ENCODE data around the gene TINAGL1.
A peak's percentile ranks its signal among the peaks of the same experiment; 100 is the strongest.
"Not testable (repeated sequence)": the region's sequence is repeated elsewhere in the genome, so short reads cannot be mapped to it uniquely, and the experiment has no call there.

Gene TINAGL1

DNA sequence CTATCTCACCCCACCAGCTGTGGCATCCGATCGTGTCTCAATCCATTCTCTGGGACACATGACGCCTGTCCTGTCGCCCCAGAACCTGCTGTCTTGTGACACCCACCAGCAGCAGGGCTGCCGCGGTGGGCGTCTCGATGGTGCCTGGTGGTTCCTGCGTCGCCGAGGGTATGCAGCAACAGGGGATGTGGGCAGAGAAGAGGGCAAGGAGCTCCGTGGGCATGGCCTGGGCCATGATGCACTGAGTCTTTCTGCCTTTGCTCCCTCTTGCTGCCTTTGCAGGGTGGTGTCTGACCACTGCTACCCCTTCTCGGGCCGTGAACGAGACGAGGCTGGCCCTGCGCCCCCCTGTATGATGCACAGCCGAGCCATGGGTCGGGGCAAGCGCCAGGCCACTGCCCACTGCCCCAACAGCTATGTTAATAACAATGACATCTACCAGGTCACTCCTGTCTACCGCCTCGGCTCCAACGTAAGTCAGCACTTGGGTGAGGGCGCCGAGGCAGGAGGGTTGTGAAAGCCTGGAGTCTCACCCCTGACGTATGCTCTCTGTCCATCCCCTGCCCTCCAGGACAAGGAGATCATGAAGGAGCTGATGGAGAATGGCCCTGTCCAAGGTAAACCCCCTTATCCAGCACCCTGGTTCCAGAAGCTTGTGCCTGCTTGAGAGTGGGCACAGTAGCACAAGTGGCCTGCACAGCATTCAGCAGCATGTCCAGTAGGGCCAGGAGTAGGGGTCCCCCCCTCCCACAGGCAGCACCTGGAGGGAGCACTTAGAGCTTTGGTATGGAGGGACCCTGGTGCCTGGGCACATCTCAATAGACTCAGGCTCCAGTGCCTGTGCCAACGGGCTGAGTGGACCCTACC is 8.8 kb downstream of the TINAGL1 start:
- no peak for DNase-seq (ENCODE audit: low read depth)
- no peak overlapping the region for H3K4me3 ChIP-seq (ENCODE audit: low read depth, low read length)
- TF ChIP-seq, protein P1, sequence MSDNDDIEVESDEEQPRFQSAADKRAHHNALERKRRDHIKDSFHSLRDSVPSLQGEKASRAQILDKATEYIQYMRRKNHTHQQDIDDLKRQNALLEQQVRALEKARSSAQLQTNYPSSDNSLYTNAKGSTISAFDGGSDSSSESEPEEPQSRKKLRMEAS (IDR thresholded peaks at IDR 0.05; ENCODE audit: low read depth, low read length) = no peak
- TF ChIP-seq MYC (IDR thresholded peaks at IDR 0.05; ENCODE audit: low read depth, low read length) (no peak), POLR2A (IDR thresholded peaks at IDR 0.05; ENCODE audit: extremely low read depth, insufficient read length) (no peak)
- TF ChIP-seq, protein P2, sequence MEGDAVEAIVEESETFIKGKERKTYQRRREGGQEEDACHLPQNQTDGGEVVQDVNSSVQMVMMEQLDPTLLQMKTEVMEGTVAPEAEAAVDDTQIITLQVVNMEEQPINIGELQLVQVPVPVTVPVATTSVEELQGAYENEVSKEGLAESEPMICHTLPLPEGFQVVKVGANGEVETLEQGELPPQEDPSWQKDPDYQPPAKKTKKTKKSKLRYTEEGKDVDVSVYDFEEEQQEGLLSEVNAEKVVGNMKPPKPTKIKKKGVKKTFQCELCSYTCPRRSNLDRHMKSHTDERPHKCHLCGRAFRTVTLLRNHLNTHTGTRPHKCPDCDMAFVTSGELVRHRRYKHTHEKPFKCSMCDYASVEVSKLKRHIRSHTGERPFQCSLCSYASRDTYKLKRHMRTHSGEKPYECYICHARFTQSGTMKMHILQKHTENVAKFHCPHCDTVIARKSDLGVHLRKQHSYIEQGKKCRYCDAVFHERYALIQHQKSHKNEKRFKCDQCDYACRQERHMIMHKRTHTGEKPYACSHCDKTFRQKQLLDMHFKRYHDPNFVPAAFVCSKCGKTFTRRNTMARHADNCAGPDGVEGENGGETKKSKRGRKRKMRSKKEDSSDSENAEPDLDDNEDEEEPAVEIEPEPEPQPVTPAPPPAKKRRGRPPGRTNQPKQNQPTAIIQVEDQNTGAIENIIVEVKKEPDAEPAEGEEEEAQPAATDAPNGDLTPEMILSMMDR (IDR thresholded peaks at IDR 0.05; ENCODE audit: low read depth, low read length) = no peak

DNA sequence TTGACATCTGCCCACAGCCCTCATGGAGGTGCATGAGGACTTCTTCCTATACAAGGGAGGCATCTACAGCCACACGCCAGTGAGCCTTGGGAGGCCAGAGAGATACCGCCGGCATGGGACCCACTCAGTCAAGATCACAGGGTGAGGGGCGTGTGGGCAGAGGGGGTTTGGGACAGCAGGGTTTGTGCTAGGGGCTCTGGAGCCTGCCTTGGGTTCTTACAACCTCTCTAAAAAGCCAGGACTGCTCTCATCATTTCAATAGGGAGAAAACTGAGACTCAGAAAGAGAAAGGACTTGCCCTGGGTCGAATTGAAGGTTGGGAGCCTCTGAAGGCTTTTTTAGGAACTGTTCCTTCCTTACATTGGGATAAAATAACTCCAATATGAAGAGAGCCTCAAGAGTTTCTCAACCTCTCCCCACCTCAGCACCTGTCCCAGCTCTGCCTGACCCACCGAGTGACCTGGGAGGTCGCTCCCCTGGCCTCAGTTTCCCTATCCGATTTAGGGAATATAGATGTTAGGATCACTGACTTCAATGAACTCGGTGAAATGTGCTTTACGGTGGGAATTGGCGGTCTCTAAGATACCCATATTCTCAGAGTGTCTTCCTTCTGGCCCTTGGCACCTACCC is 9.5 kb downstream of the TINAGL1 start:
- TF ChIP-seq MYC (IDR thresholded peaks at IDR 0.05; ENCODE audit: low read depth, low read length) (no peak), POLR2A (IDR thresholded peaks at IDR 0.05; ENCODE audit: extremely low read depth, insufficient read length) (no peak)
- TF ChIP-seq, protein P2 (IDR thresholded peaks at IDR 0.05; ENCODE audit: low read depth, low read length) = no peak
- TF ChIP-seq, protein P1 (IDR thresholded peaks at IDR 0.05; ENCODE audit: low read depth, low read length) = no peak
- no peak overlapping the region for H3K4me3 ChIP-seq (ENCODE audit: low read depth, low read length)
- DNase-seq (ENCODE audit: low read depth) = no peak

DNA sequence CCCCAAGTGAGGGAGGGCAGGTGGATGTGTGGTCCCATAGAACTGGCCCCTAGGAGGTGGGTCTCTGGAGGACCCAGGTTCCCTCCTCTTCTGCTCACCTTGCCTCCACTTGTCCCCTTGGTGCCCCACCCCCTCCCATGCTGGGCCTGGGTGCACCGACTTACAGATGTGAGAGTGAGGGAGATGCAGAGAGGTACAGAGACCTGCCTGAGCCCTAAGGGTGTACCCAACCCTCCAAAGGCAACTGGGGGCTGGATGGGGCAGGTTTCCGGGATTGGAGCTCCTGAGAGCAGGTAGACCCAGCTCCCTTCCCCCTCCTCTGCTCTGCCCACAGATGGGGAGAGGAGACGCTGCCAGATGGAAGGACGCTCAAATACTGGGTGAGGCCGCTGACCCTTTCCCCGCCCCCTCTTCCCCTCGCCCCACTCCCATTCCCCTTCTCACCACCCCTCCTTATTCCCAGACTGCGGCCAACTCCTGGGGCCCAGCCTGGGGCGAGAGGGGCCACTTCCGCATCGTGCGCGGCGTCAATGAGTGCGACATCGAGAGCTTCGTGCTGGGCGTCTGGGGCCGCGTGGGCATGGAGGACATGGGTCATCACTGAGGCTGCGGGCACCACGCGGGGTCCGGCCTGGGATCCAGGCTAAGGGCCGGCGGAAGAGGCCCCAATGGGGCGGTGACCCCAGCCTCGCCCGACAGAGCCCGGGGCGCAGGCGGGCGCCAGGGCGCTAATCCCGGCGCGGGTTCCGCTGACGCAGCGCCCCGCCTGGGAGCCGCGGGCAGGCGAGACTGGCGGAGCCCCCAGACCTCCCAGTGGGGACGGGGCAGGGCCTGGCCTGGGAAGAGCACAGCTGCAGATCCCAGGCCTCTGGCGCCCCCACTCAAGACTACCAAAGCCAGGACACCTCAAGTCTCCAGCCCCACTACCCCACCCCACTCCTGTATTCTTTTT is 10.3 kb downstream of the TINAGL1 start:
- DNase-seq (ENCODE audit: low read depth) = no peak
- TF ChIP-seq, protein P1 (IDR thresholded peaks at IDR 0.05; ENCODE audit: low read depth, low read length) = no peak
- no peak for TF ChIP-seq MYC (IDR thresholded peaks at IDR 0.05; ENCODE audit: low read depth, low read length)
- no peak for TF ChIP-seq POLR2A (IDR thresholded peaks at IDR 0.05; ENCODE audit: extremely low read depth, insufficient read length)
- TF ChIP-seq, protein P2 (IDR thresholded peaks at IDR 0.05; ENCODE audit: low read depth, low read length) = no peak
- H3K4me3 ChIP-seq (ENCODE audit: low read depth, low read length) = no peak overlapping the region

DNA sequence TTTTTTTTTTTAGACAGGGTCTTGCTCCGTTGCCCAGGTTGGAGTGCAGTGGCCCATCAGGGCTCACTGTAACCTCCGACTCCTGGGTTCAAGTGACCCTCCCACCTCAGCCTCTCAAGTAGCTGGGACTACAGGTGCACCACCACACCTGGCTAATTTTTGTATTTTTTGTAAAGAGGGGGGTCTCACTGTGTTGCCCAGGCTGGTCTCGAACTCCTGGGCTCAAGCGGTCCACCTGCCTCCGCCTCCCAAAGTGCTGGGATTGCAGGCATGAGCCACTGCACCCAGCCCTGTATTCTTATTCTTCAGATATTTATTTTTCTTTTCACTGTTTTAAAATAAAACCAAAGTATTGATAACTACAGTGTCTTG is 11.0 kb downstream of the TINAGL1 start:
- not testable (repeated sequence) for DNase-seq (ENCODE audit: low read depth); H3K4me3 ChIP-seq (ENCODE audit: low read depth, low read length)

DNA sequence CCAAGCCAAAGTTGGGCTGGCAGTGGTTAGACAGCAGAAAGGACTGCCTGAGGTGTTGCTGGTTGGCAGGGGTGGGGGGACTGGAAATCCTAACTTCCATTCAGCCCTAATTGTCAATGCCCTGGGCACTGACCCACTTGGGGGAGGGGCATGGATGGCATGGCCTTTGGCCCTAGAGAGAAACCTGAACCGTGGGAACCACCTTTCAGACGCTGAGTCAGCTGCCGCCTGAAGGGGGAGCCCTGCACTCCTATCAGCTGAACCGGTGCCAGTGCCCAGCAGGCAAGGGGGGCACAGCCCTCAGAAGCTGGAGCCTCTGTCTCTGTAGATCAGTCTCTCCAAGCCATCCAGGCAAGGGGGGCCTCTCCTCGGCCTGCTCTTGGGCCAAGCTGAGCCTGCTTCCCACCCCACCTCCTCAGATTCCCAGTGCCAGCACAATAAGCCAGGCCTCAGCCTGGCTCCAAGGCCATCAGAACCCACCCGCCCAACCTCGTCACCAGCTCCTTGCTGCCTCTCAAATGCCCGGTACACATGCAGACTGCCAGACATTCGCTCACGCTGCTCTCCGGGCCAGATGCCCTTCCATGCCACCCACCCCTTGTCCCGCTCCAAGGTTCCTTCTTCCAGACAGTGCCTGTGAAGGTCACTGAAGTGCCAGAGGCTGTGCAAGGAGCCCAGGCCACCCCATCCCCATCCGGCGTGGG is 11.6 kb downstream of the TINAGL1 start:
- TF ChIP-seq POLR2A (IDR thresholded peaks at IDR 0.05; ENCODE audit: extremely low read depth, insufficient read length) (no peak), MYC (IDR thresholded peaks at IDR 0.05; ENCODE audit: low read depth, low read length) (no peak)
- TF ChIP-seq, protein P2 (IDR thresholded peaks at IDR 0.05; ENCODE audit: low read depth, low read length) = peak; percentile 86
- TF ChIP-seq, protein P1 (IDR thresholded peaks at IDR 0.05; ENCODE audit: low read depth, low read length) = no peak
- H3K4me3 ChIP-seq (ENCODE audit: low read depth, low read length) = no peak overlapping the region
- DNase-seq (ENCODE audit: low read depth) = peak; percentile 54
